ENCODE data around the gene CLN5. TPM values are rescaled to one million over a fixed set of nuclear protein-coding genes. Genes with fewer than 3 reads are reported as not detected.

The CLN5 gene
- total RNA-seq, 1 experiment from 2014 or later: 18.7 TPM

DNA sequence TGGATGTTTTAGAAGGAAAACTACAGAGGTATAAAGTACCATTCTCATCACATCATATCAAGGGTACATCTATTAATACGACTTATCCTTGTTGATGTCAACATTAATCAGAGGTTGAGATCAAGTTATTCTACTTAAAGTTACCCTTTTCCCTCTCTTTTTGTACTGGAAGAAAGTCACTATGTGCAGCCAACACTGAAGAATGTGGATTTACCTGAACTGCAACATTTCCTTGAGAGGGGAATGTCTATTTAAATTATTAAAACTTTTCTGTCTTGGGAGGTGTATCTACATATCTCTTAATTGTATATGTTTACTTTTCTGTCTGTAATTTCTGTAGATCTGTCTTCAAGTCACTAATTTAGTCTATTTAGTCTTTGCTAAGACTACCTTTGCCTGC is 37.6 kb downstream of the CLN5 start:
- no peaks in the 10 kb centered on the region for H3K9me3 ChIP-seq (ENCODE audit: low read length)
- H3K27me3 ChIP-seq (ENCODE audit: low read length): no peaks in the 10 kb centered on the region
- H3K9ac ChIP-seq (ENCODE audit: low read length): no peak overlapping the region
- H3K9me2 ChIP-seq (replicated peaks; ENCODE audit: insufficient read depth, low read length): no peaks in the 10 kb centered on the region
- no peaks in the 10 kb centered on the region for H3K36me3 ChIP-seq (ENCODE audit: insufficient read depth, low read length)
- peaks cover 12% of the 10 kb centered on the region for H4K20me1 ChIP-seq (ENCODE audit: insufficient read depth, low read depth, low read length)
- H3K4me3 ChIP-seq (ENCODE audit: low read length): no peak overlapping the region
- DNase-seq: no peak
- H3K4me2 ChIP-seq (ENCODE audit: low read depth, low read length, poor library complexity, severe bottlenecking): no peak overlapping the region
- H3K79me2 ChIP-seq (ENCODE audit: low read length): peaks cover 23% of the 10 kb centered on the region
- H3K27ac ChIP-seq (ENCODE audit: low read length): no peak overlapping the region
- H3K4me1 ChIP-seq (ENCODE audit: low read length): peaks cover 21% of the 10 kb centered on the region
- no peak overlapping the region for H2AFZ ChIP-seq (ENCODE audit: low read length)

DNA sequence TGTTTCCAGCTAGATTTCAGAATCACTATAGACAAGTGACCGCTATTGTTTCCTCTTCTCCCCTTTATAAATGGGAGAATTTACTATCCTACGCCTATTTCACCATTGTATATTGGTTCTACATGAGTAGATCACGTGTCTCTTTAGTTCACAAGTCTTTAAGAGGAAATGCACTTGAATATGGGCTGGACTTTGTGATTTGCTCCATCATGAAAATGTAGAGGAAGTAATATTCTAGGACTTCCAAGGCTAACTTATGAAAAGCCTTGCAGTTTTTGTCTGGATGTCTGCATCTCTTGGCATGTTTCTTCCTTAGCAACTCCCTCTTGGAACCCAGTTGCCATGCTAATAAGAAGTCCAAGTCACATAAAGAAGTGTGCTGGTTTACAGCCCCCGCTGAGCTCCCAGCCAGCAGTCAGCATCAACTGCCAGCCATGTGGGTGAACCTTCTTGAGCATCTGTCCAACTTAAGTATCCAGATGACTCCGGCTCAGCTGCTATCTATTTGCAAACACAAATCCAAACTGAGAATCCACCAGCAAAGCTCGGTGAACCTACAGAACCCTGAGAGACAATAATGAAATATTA is 39.9 kb downstream of the CLN5 start:
- no peak for DNase-seq
- Histone ChIP-seq H3K4me2 (ENCODE audit: low read depth, low read length, poor library complexity, severe bottlenecking) (no peak overlapping the region), H3K4me1 (ENCODE audit: low read length) (peaks cover 8% of the 10 kb centered on the region), H2AFZ (ENCODE audit: low read length) (no peak overlapping the region), H3K9ac (ENCODE audit: low read length) (no peak overlapping the region), H3K36me3 (ENCODE audit: insufficient read depth, low read length) (no peaks in the 10 kb centered on the region), H3K27me3 (ENCODE audit: low read length) (no peaks in the 10 kb centered on the region), H3K9me3 (ENCODE audit: low read length) (no peaks in the 10 kb centered on the region), H3K9me2 (replicated peaks; ENCODE audit: insufficient read depth, low read length) (no peaks in the 10 kb centered on the region), H3K4me3 (ENCODE audit: low read length) (no peak overlapping the region), H3K27ac (ENCODE audit: low read length) (no peak overlapping the region), H3K79me2 (ENCODE audit: low read length) (peaks cover 2% of the 10 kb centered on the region; the same call in 1 of the 2 replicates), H4K20me1 (ENCODE audit: insufficient read depth, low read depth, low read length) (no peaks in the 10 kb centered on the region)

DNA sequence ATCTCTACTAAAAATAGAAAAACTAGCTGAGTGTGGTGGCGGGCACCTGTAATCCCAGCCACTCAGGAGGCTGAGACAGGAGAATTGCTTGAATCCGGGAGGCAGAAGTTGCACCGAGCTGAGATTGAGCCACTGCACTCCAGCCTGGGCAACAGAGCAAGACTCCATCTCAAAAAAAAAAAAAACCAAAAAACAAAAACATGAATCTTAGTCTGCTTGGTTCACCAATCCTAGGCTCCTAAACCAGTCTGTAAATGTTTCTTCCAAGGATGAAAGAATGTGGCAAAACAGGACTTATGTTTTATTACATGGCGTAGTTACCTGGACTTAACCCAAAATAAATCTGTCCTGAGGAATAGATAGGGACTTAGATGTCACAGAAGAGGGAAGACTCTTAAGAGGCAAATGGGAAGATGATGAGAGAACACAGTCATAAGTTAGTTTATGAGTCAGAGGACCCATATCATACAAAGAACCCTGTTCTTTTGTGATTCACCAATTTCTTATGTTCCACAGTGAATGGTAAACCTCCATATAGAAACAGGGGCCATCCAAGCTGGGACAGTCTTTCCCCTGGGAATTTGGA is 41.9 kb downstream of the CLN5 start:
- Histone ChIP-seq H3K9ac (ENCODE audit: low read length) (no peak overlapping the region), H3K9me2 (replicated peaks; ENCODE audit: insufficient read depth, low read length) (no peaks in the 10 kb centered on the region), H3K4me1 (ENCODE audit: low read length) (no peaks in the 10 kb centered on the region), H3K27me3 (ENCODE audit: low read length) (no peaks in the 10 kb centered on the region), H3K27ac (ENCODE audit: low read length) (no peak overlapping the region), H3K79me2 (ENCODE audit: low read length) (no peaks in the 10 kb centered on the region), H3K4me3 (ENCODE audit: low read length) (no peak overlapping the region), H4K20me1 (ENCODE audit: insufficient read depth, low read depth, low read length) (no peaks in the 10 kb centered on the region), H3K9me3 (ENCODE audit: low read length) (no peaks in the 10 kb centered on the region), H3K36me3 (ENCODE audit: insufficient read depth, low read length) (no peaks in the 10 kb centered on the region), H3K4me2 (ENCODE audit: low read depth, low read length, poor library complexity, severe bottlenecking) (no peak overlapping the region), H2AFZ (ENCODE audit: low read length) (no peak overlapping the region)
- DNase-seq: no peak

DNA sequence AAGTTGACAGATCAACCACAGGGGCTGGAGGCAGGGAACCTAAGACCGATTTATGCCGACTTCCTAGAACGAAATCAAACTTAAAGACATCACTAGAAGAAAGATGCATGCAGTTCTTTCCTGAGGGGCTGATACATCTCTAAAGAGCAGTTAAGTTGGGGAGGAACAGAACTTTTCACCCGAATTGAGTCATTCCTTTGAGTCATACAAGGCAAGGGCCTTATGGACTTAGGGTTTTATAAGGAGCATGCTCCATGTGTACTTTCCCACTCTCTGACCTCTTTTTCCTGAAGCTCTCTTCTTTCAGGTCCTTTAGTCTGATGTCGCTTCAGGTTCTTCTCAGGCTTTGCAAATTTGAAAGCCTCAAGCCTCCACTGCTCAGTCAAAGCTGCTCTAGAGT is 43.0 kb downstream of the CLN5 start:
- Histone ChIP-seq H3K4me3 (ENCODE audit: low read length) (no peak overlapping the region), H3K9me2 (replicated peaks; ENCODE audit: insufficient read depth, low read length) (no peaks in the 10 kb centered on the region)

DNA sequence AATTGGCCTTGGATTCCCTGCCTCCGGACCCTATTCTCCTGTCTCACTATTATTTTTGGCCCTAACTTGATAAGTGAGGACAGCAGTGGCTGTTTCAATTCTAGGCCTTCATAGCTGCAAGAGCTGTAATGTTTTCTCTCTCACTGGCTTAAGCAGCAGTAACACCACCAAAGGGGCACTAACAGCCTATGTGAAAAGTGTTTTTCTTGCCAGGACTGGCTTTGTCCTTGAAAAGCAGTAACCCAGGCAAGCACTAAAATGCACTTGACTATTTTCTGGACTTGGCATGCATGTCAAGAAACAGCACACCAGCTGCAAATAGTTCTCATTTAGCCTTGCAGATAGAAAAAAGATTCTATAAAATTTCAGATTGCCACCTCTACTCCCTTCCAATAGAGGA is 44.4 kb downstream of the CLN5 start:
- H3K9ac ChIP-seq (ENCODE audit: low read length): no peak overlapping the region
- no peaks in the 10 kb centered on the region for H4K20me1 ChIP-seq (ENCODE audit: insufficient read depth, low read depth, low read length)
- no peak for DNase-seq
- no peaks in the 10 kb centered on the region for H3K36me3 ChIP-seq (ENCODE audit: insufficient read depth, low read length)
- no peaks in the 10 kb centered on the region for H3K27me3 ChIP-seq (ENCODE audit: low read length)
- H3K4me3 ChIP-seq (ENCODE audit: low read length): no peak overlapping the region
- no peak overlapping the region for H3K27ac ChIP-seq (ENCODE audit: low read length)
- no peaks in the 10 kb centered on the region for H3K9me2 ChIP-seq (replicated peaks; ENCODE audit: insufficient read depth, low read length)
- no peak overlapping the region for H3K4me2 ChIP-seq (ENCODE audit: low read depth, low read length, poor library complexity, severe bottlenecking)
- no peak overlapping the region for H2AFZ ChIP-seq (ENCODE audit: low read length)
- no peaks in the 10 kb centered on the region for H3K9me3 ChIP-seq (ENCODE audit: low read length)
- H3K4me1 ChIP-seq (ENCODE audit: low read length): no peaks in the 10 kb centered on the region
- H3K79me2 ChIP-seq (ENCODE audit: low read length): no peaks in the 10 kb centered on the region

More for the DNA sequence above, 43.0 kb downstream of the CLN5 start:
- Histone ChIP-seq H3K4me1 (ENCODE audit: low read length) (no peaks in the 10 kb centered on the region), H3K4me2 (ENCODE audit: low read depth, low read length, poor library complexity, severe bottlenecking) (no peak overlapping the region), H3K79me2 (ENCODE audit: low read length) (no peaks in the 10 kb centered on the region), H3K36me3 (ENCODE audit: insufficient read depth, low read length) (no peaks in the 10 kb centered on the region), H3K27me3 (ENCODE audit: low read length) (no peaks in the 10 kb centered on the region), H3K9me3 (ENCODE audit: low read length) (no peaks in the 10 kb centered on the region), H4K20me1 (ENCODE audit: insufficient read depth, low read depth, low read length) (no peaks in the 10 kb centered on the region), H2AFZ (ENCODE audit: low read length) (no peak overlapping the region), H3K9ac (ENCODE audit: low read length) (no peak overlapping the region), H3K27ac (ENCODE audit: low read length) (no peak overlapping the region)
- DNase-seq: no peak

DNA sequence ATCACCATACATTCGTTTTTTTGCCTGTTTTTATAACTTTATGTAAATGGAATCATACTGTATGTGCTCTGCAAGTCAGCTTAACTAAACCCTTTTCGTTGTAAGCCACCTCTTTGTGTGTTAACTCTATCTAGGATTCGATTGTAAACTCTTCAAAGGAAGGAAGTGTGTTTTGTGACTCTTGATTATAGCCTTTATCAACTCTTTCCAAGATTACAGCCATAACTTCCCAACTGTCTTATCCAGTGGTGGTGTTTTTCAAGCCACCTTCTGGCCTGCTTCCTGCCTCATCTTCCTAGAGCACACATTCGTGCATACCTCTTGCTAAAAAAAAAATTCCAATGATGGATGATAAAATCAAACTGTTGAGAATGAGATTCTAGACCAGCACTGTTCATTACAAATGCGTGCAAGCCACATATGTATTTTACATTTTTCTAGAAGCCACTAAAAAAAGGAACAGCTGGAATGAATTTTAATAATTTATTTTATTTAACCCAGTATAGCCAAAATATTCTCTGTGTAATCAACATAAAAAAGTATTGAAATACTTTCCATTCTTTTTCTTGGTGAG is 47.1 kb downstream of the CLN5 start:
- no peak overlapping the region for H2AFZ ChIP-seq (ENCODE audit: low read length)
- H3K9me2 ChIP-seq (replicated peaks; ENCODE audit: insufficient read depth, low read length): no peaks in the 10 kb centered on the region
- no peaks in the 10 kb centered on the region for H3K79me2 ChIP-seq (ENCODE audit: low read length)
- H4K20me1 ChIP-seq (ENCODE audit: insufficient read depth, low read depth, low read length): no peaks in the 10 kb centered on the region
- no peak for DNase-seq
- no peak overlapping the region for H3K9ac ChIP-seq (ENCODE audit: low read length)
- no peak overlapping the region for H3K4me3 ChIP-seq (ENCODE audit: low read length)
- no peak overlapping the region for H3K4me2 ChIP-seq (ENCODE audit: low read depth, low read length, poor library complexity, severe bottlenecking)
- H3K4me1 ChIP-seq (ENCODE audit: low read length): no peaks in the 10 kb centered on the region
- no peak overlapping the region for H3K27ac ChIP-seq (ENCODE audit: low read length)
- no peaks in the 10 kb centered on the region for H3K36me3 ChIP-seq (ENCODE audit: insufficient read depth, low read length)
- H3K9me3 ChIP-seq (ENCODE audit: low read length): no peaks in the 10 kb centered on the region
- H3K27me3 ChIP-seq (ENCODE audit: low read length): no peaks in the 10 kb centered on the region

DNA sequence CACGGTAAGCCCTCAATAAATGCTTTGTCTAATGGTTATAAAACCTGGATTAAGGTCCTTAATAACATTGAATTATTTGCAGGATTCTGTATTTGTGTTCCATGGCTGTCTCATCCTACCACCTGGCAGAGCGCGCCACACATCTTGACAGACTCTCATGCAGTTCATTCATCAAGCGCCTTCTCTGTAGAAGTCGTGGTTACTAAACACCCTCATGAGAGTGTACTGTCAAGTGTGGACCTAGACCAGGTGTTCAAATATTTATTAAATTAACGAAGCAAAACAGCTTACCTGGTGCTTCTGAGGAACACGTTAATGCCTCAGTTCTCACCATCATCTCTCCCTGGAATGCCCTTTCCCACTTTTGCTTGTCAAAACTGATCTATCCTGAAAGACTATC is 48.2 kb downstream of the CLN5 start:
- Histone ChIP-seq H3K9ac (ENCODE audit: low read length) (no peak overlapping the region), H3K79me2 (ENCODE audit: low read length) (no peaks in the 10 kb centered on the region), H3K9me3 (ENCODE audit: low read length) (no peaks in the 10 kb centered on the region), H3K36me3 (ENCODE audit: insufficient read depth, low read length) (peaks cover 7% of the 10 kb centered on the region; the same call in 1 of the 2 replicates), H3K9me2 (replicated peaks; ENCODE audit: insufficient read depth, low read length) (no peaks in the 10 kb centered on the region), H3K27ac (ENCODE audit: low read length) (no peak overlapping the region), H3K4me1 (ENCODE audit: low read length) (no peaks in the 10 kb centered on the region), H3K4me3 (ENCODE audit: low read length) (no peak overlapping the region), H4K20me1 (ENCODE audit: insufficient read depth, low read depth, low read length) (no peaks in the 10 kb centered on the region), H3K27me3 (ENCODE audit: low read length) (no peaks in the 10 kb centered on the region), H3K4me2 (ENCODE audit: low read depth, low read length, poor library complexity, severe bottlenecking) (no peak overlapping the region), H2AFZ (ENCODE audit: low read length) (no peak overlapping the region)
- no peak for DNase-seq

DNA sequence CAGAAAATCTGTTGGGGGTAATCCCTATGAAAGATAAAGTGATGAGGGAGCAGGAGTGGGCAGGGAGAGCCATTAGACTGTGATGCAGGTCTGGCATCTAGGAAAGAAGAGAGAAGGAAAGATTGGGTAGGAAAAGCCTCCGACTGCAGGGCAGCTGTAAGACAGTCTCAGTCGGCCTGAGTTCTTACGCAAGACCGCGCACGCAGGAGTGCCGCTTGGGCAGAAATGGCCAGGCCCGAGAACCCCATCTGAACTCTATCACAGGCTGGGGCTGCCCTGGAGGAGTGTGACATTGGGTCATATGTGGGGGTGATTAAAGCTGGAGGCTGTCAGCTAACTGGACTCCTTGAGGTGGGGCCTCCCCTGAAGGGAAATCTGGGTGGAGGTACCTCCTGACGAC is 49.0 kb downstream of the CLN5 start:
- H3K79me2 ChIP-seq (ENCODE audit: low read length): no peaks in the 10 kb centered on the region
- H3K9ac ChIP-seq (ENCODE audit: low read length): no peak overlapping the region
- H3K4me1 ChIP-seq (ENCODE audit: low read length): no peaks in the 10 kb centered on the region

More for the DNA sequence above, 49.0 kb downstream of the CLN5 start:
- H3K27ac ChIP-seq (ENCODE audit: low read length): no peak overlapping the region
- no peak for DNase-seq
- no peaks in the 10 kb centered on the region for H3K9me3 ChIP-seq (ENCODE audit: low read length)
- no peak overlapping the region for H3K4me2 ChIP-seq (ENCODE audit: low read depth, low read length, poor library complexity, severe bottlenecking)
- H3K4me3 ChIP-seq (ENCODE audit: low read length): no peak overlapping the region
- H3K9me2 ChIP-seq (replicated peaks; ENCODE audit: insufficient read depth, low read length): no peaks in the 10 kb centered on the region
- H4K20me1 ChIP-seq (ENCODE audit: insufficient read depth, low read depth, low read length): no peaks in the 10 kb centered on the region
- peaks cover 9% of the 10 kb centered on the region; the same call in 1 of the 2 replicates for H3K36me3 ChIP-seq (ENCODE audit: insufficient read depth, low read length)
- H2AFZ ChIP-seq (ENCODE audit: low read length): no peak overlapping the region
- H3K27me3 ChIP-seq (ENCODE audit: low read length): no peaks in the 10 kb centered on the region
